CD4-positive, alpha-beta T cell (primary cell): ENCODE measurements around the gene COPS8. TPM values are rescaled to one million over a fixed set of nuclear protein-coding genes. Genes with fewer than 3 reads are reported as not detected.

Experiments
- ATAC-seq: fragments of 200-7000 bp; cut with Tn5 transposase; one replicate; pipeline ENCODE4 v1.10.0; 2022; ENCODE audit warnings: mild to moderate bottlenecking; ENCODE audit not compliant: poor library complexity
- CTCF ChIA-PET: fragments of 350-600 bp; sonication (Branson Sonifier 250); formaldehyde crosslinking; loops from one replicate; lab custom pipeline; 2021; ENCODE audit warnings: antibody characterized with exemption, inconsistent platforms; lab: Charles Lee
- POLR2A ChIA-PET: fragments of 350-600 bp; sonication (Branson Sonifier 250); formaldehyde crosslinking; loops from one replicate; lab custom pipeline; 2021; ENCODE audit warnings: antibody characterized with exemption, inconsistent platforms; lab: Charles Lee
- DNase-seq, 14 experiments: peaks; one replicate each; pipeline ENCODE4 v3.0.0-alpha.2; 2013 to 2020; ENCODE audit warnings: mixed read lengths in 2 of 14
- H3K27ac ChIP-seq, 2 donors: one replicate each; pipeline versions ENCODE4 v1.5.1 to v1.7.0; 2013; ENCODE audit warnings: low read length in 2 of 2, low read depth in 1 of 2, mild to moderate bottlenecking in 1 of 2
- H3K27me3 ChIP-seq, 2 experiments: 1 replicate in 1 of 2; 2 replicates in 1 of 2; pipeline versions ENCODE4 v1.6.1 to v1.7.0; 2013; ENCODE audit warnings: low read length in 2 of 2, control low read depth in 1 of 2, mild to moderate bottlenecking in 1 of 2, moderate library complexity in 1 of 2; ENCODE audit not compliant: insufficient read depth in 2 of 2, control insufficient read depth in 1 of 2
- H3K36me3 ChIP-seq: one replicate; pipeline ENCODE4 v1.6.1; 2013; ENCODE audit warnings: low read length, control low read depth; ENCODE audit not compliant: insufficient read depth
- H3K4me1 ChIP-seq: one replicate; pipeline ENCODE4 v1.6.1; 2013; ENCODE audit warnings: low read length, control low read depth; ENCODE audit not compliant: insufficient read depth
- H3K4me3 ChIP-seq: one replicate; pipeline ENCODE4 v1.5.1; 2013; ENCODE audit warnings: mild to moderate bottlenecking, low read length, moderate library complexity
- H3K9me3 ChIP-seq, 2 experiments: 1 replicate in 1 of 2; 2 replicates in 1 of 2; pipeline versions ENCODE4 v1.6.1 to v1.7.0; 2013; ENCODE audit warnings: low read length in 2 of 2, mild to moderate bottlenecking in 2 of 2, control low read depth in 1 of 2, moderate library complexity in 1 of 2; ENCODE audit not compliant: control insufficient read depth in 1 of 2, insufficient read depth in 1 of 2
- H3K27ac Mint-ChIP-seq: one replicate; pipeline ENCODE4 v1.8.0; 2020; ENCODE audit warnings: mixed read lengths
- H3K27me3 Mint-ChIP-seq: one replicate; pipeline ENCODE4 v1.8.0; 2021; ENCODE audit warnings: mixed read lengths
- H3K36me3 Mint-ChIP-seq: one replicate; pipeline ENCODE4 v1.8.0; 2021; ENCODE audit warnings: low read depth, mixed read lengths
- H3K4me1 Mint-ChIP-seq: one replicate; pipeline ENCODE4 v1.8.0; 2021; ENCODE audit warnings: low read depth, mixed read lengths
- H3K4me3 Mint-ChIP-seq: one replicate; pipeline ENCODE4 v1.8.0; 2020; ENCODE audit warnings: mild to moderate bottlenecking, mixed read lengths
- H3K9me3 Mint-ChIP-seq: one replicate; pipeline ENCODE4 v1.8.0; 2020; ENCODE audit warnings: mixed read lengths
- CTCF ChIP-seq: fragments of 200-600 bp; IDR thresholded peaks from one replicate; pipeline ENCODE4 v1.8.0; 2022; ENCODE audit warnings: antibody characterized with exemption, mild to moderate bottlenecking
- intact Hi-C, 2 experiments: fragments of 100-400 bp; cut with DNase I in 1 of 2; cut with micrococcal nuclease in 1 of 2; formaldehyde crosslinking; loops; one replicate each; pipeline versions ENCODE4 v1.15.1 to v1.9.0; 2023 to 2025; cut with DNase I, micrococcal nuclease
- total RNA-seq, 174 experiments: library from RNA in 2 of 174; stranded (reverse) in 2 of 174; gene quantifications; one replicate each; pipeline ENCODE4 v1.2.3 and lab custom pipeline; 2021 to 2026

COPS8 gene
- total RNA-seq, 2 experiments from 2014 or later: 47.9 to 51.7 TPM

GRCh38 chr2:237128845-237129592, 43.3 kb downstream of the COPS8 start:
- Mint-ChIP-seq H3K36me3 (no peaks in the 10 kb centered on the region), H3K27me3 (no peaks in the 10 kb centered on the region), H3K27ac (no peak overlapping the region), H3K4me3 (no peak overlapping the region), H3K9me3 (no peaks in the 10 kb centered on the region), H3K4me1 (no peaks in the 10 kb centered on the region)
- no peak for DNase-seq
- no peak for ATAC-seq
- H3K36me3 ChIP-seq: no peaks in the 10 kb centered on the region
- no peak for TF ChIP-seq CTCF
- POLR2A ChIA-PET: no interaction called here
- no peak overlapping the region for H3K4me3 ChIP-seq
- H3K27me3 ChIP-seq: peaks cover 0 to 2% of the 10 kb centered on the region in 2 experiments
- CTCF ChIA-PET: no interaction called here
- H3K4me1 ChIP-seq: no peaks in the 10 kb centered on the region
- no peaks in the 10 kb centered on the region for H3K9me3 ChIP-seq
- intact Hi-C loops: no loop called here
- H3K27ac ChIP-seq: no peak overlapping the region

GRCh38 chr2:237129625-237130263, 44.1 kb downstream of the COPS8 start:
- H3K4me1 ChIP-seq: no peaks in the 10 kb centered on the region
- no peak overlapping the region for H3K4me3 Mint-ChIP-seq
- H3K27me3 Mint-ChIP-seq: no peaks in the 10 kb centered on the region
- intact Hi-C loops: no loop called here
- H3K27ac ChIP-seq: no peak overlapping the region
- ChIA-PET CTCF (no interaction called here), POLR2A (no interaction called here)
- no peak overlapping the region for H3K4me3 ChIP-seq
- TF ChIP-seq CTCF: no peak
- H3K36me3 Mint-ChIP-seq: no peaks in the 10 kb centered on the region
- H3K27me3 ChIP-seq: peaks cover 0 to 2% of the 10 kb centered on the region in 2 experiments
- H3K27ac Mint-ChIP-seq: no peak overlapping the region
- H3K9me3 Mint-ChIP-seq: no peaks in the 10 kb centered on the region
- H3K9me3 ChIP-seq: no peaks in the 10 kb centered on the region
- H3K36me3 ChIP-seq: no peaks in the 10 kb centered on the region
- ATAC-seq (no peak), DNase-seq (no peak)
- no peaks in the 10 kb centered on the region for H3K4me1 Mint-ChIP-seq

GRCh38 chr2:237130562-237131421, 45.1 kb downstream of the COPS8 start:
- no peak for ATAC-seq
- Mint-ChIP-seq H3K4me1 (no peaks in the 10 kb centered on the region), H3K4me3 (no peak overlapping the region), H3K36me3 (no peaks in the 10 kb centered on the region), H3K9me3 (no peaks in the 10 kb centered on the region), H3K27me3 (no peaks in the 10 kb centered on the region), H3K27ac (no peak overlapping the region)
- H3K4me3 ChIP-seq: no peak overlapping the region
- H3K36me3 ChIP-seq: no peaks in the 10 kb centered on the region
- H3K4me1 ChIP-seq: no peaks in the 10 kb centered on the region
- DNase-seq: no peak
- H3K9me3 ChIP-seq: no peaks in the 10 kb centered on the region
- H3K27ac ChIP-seq: no peak overlapping the region
- TF ChIP-seq CTCF: no peak
- ChIA-PET POLR2A (no interaction called here), CTCF (no interaction called here)
- H3K27me3 ChIP-seq: peaks cover 0 to 2% of the 10 kb centered on the region in 2 experiments
- intact Hi-C loops: no loop called here
